Gastrocnemius medialis (tissue), 4 donors: Measurements from ENCODE around the gene TP73. TPM values are rescaled to one million over a fixed set of nuclear protein-coding genes. Genes with fewer than 3 reads are reported as not detected.

ENCODE experiments used
- ATAC-seq, 2 donors: fragments of 150-250 bp; one replicate each; pipeline ENCODE4 v1.9.1; 2016
- DNase-seq, 2 donors: peaks; one replicate each; pipeline ENCODE4 v3.0.0-alpha.2; 2019
- H3K27ac ChIP-seq, 4 donors: fragments of 200-600 bp; sonication (generic); 1 replicate in 1 of 4; 2 replicates in 3 of 4; pipeline ENCODE4 v1.5.1; 2016 to 2018; ENCODE audit warnings: mild to moderate bottlenecking in 2 of 4, moderate library complexity in 1 of 4
- H3K27me3 ChIP-seq, 3 donors: fragments of 200-600 bp; sonication (generic) in 2 of 3; 1 replicate in 1 of 3; 2 replicates in 2 of 3; pipeline versions ENCODE4 v1.5.1 to v1.6.0; 2016 to 2019; ENCODE audit warnings: mild to moderate bottlenecking in 1 of 3, moderate library complexity in 1 of 3
- H3K36me3 ChIP-seq, 2 donors: fragments of 200-600 bp; sonication (generic) in 1 of 2; one replicate each; pipeline ENCODE4 v1.5.1; 2017 to 2018
- H3K4me1 ChIP-seq, 2 donors: fragments of 200-600 bp; sonication (generic) in 1 of 2; one replicate each; pipeline ENCODE4 v1.5.1; 2016 to 2017; ENCODE audit warnings: mild to moderate bottlenecking in 2 of 2
- H3K4me3 ChIP-seq, 4 donors: fragments of 200-600 bp; sonication (generic) in 3 of 4; 1 replicate in 1 of 4; 2 replicates in 3 of 4; pipeline ENCODE4 v1.5.1; 2016 to 2019; ENCODE audit warnings: mild to moderate bottlenecking in 2 of 4
- H3K9me3 ChIP-seq, 3 donors: fragments of 200-600 bp; sonication (generic) in 2 of 3; 1 replicate in 1 of 3; 2 replicates in 2 of 3; pipeline ENCODE4 v1.5.1; 2016 to 2019
- CTCF ChIP-seq, 5 experiments: fragments of 450-650 bp in 3 of 5; fragments of 200-600 bp in 2 of 5; sonication (generic) in 2 of 5; IDR thresholded peaks in 4 of 5; conservative IDR thresholded peaks in 1 of 5; 1 replicate in 4 of 5; 2 replicates in 1 of 5; pipeline ENCODE4 v1.5.1; 2016 to 2019; ENCODE audit warnings: antibody characterized with exemption in 5 of 5, mild to moderate bottlenecking in 3 of 5, moderate library complexity in 3 of 5
- POLR2A ChIP-seq, 2 donors: fragments of 450-650 bp; IDR thresholded peaks; one replicate each; pipeline ENCODE4 v1.6.1; 2017; ENCODE audit warnings: antibody characterized with exemption in 2 of 2, mild to moderate bottlenecking in 2 of 2, moderate library complexity in 2 of 2
- in situ Hi-C, 4 donors: fragments of 200-750 bp; cut with MboI; loops; one replicate each; pipeline versions ENCODE4 v1.15.0 to v1.8.0; 2017; ENCODE audit warnings: low sequenced_read_pairs in 4 of 4
- intact Hi-C: fragments of 100-400 bp; cut with DNase I; formaldehyde crosslinking; loops from one replicate; pipeline ENCODE4 v1.15.1; 2023; ENCODE audit warnings: low total_unique reads
- total RNA-seq, 4 donors: library from RNA; depleted of rRNA; stranded (reverse); fragments of >200 nt; gene quantifications; one replicate each; pipeline versions ENCODE4 v1.1.0 to v1.2.3, GENCODE V29; 2016

TP73 gene
- total RNA-seq, 4 donors from 2014 or later = 0.07 TPM; not detected in 3

- DNase-seq = no peak
- peaks cover 17 to 22% of the 10 kb centered on the region in 2 donors for H3K4me1 ChIP-seq
Measured at GRCh38 chr1:3717041-3717714, 64.9 kb downstream of the TP73 start.

DNA sequence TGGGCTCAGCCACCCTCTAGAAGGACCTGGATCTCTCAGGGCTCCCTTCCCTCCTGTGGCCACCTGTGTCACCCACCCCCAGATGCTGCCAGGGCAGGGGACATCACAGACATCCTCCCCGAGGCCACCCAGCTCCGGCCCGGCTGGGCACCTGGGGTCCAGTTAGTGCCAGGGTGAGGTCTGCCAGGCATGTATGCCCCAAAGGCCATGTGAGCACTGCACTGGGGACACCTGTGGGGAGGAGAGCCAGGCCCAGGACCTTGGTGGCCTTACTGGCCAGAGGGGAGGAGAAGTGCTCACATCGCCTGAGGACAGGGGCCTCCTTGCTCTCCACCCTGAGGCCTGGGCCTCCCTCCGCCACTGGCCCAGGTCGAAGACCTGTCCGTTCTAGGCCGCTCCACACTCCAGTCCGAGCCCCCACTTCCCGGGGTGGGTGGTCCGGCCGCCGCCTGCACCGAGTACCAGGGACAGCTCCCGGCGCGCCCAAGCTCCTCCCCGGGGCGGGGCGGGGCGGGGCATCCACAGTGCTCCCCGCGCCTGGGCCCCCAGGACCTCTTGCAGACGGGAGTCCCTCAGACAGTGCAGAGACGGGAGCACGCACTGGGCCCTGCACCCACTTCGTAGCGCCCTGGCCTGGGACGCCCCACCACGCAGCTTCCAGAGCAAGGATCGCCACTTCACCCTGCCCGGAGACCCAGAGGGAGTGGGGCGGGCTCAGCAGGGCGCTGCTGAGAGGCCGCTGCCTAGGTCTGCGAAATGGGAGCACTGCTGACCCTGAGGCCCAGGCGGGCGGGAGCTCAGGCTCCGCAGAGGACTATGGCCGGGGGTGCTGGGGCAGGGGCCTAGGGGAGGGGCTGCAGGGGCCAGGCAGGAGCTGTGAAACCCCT, 65.6 kb downstream of the TP73 start:
- H3K36me3 ChIP-seq = no peaks in the 10 kb centered on the region
- ATAC-seq = no peak
- intact Hi-C loops = no loop called here
- in situ Hi-C loops = loop anchor here in 1 of 4 donors (25.0 kb wide), 1 partner anchor 94 kb away; no protein-coding TSS in a partner anchor
- H3K27me3 ChIP-seq = no peaks in the 10 kb centered on the region
- H3K4me3 ChIP-seq = no peak overlapping the region
- DNase-seq = no peak
- H3K27ac ChIP-seq = no peak overlapping the region
- H3K4me1 ChIP-seq = peaks cover 17 to 22% of the 10 kb centered on the region in 2 donors
- H3K9me3 ChIP-seq = no peaks in the 10 kb centered on the region
- TF ChIP-seq POLR2A (IDR thresholded peaks at IDR 0.05) = no peak

More at GRCh38 chr1:3717041-3717714, 64.9 kb downstream of the TP73 start:
- H3K4me3 ChIP-seq = no peak overlapping the region
- no peaks in the 10 kb centered on the region for H3K36me3 ChIP-seq
- no peak for ATAC-seq
- in situ Hi-C loops (loop anchor here in 1 of 4 donors (25.0 kb wide), 1 partner anchor 95 kb away; no protein-coding TSS in a partner anchor), intact Hi-C loops (no loop called here)
- H3K27me3 ChIP-seq = no peaks in the 10 kb centered on the region
- no peak overlapping the region for H3K27ac ChIP-seq
- TF ChIP-seq POLR2A (IDR thresholded peaks at IDR 0.05) = no peak
- TF ChIP-seq CTCF (IDR thresholded peaks at IDR 0.05 in 4 of 5, conservative IDR thresholded peaks at IDR 0.05 in 1 of 5) = no peak
- H3K9me3 ChIP-seq = no peaks in the 10 kb centered on the region

- DNase-seq (no peak), ATAC-seq (no peak)
- Histone ChIP-seq H3K36me3 (no peaks in the 10 kb centered on the region), H3K27me3 (no peaks in the 10 kb centered on the region), H3K9me3 (no peaks in the 10 kb centered on the region), H3K27ac (no peak overlapping the region), H3K4me1 (peaks cover 15 to 19% of the 10 kb centered on the region in 2 donors), H3K4me3 (no peak overlapping the region)
- TF ChIP-seq CTCF (IDR thresholded peaks at IDR 0.05 in 4 of 5, conservative IDR thresholded peaks at IDR 0.05 in 1 of 5) (no peak), POLR2A (IDR thresholded peaks at IDR 0.05) (no peak)
- in situ Hi-C loops = loop anchor here in 1 of 4 donors (25.0 kb wide), 1 partner anchor 94 kb away; no protein-coding TSS in a partner anchor
- intact Hi-C loops = no loop called here
Measured at GRCh38 chr1:3718764-3719163, 66.4 kb downstream of the TP73 start.

DNA sequence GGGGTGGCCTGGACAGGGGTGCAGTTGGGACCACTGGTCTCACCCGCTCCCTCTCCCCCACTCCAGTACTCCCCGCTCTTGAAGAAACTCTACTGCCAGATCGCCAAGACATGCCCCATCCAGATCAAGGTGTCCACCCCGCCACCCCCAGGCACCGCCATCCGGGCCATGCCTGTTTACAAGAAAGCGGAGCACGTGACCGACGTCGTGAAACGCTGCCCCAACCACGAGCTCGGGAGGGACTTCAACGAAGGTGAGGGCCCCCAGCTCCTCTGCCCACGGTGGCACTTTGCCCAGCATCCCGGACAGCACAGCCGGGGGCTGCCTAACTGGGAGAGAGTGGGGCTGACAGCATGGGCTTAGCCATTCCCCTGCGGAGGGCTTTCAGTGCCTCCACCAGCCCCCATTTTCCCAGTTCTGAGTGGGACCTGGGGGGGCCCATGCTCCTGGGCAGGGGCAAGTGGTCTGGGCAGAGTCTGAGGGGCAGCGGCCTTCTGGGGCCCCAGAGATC, 69.7 kb downstream of the TP73 start:
- Histone ChIP-seq H3K9me3 (no peaks in the 10 kb centered on the region), H3K4me1 (no peaks in the 10 kb centered on the region), H3K36me3 (no peaks in the 10 kb centered on the region), H3K27ac (no peak overlapping the region), H3K4me3 (no peak overlapping the region), H3K27me3 (peaks cover 0 to 3% (median 0%) of the 10 kb centered on the region in 3 donors)
- TF ChIP-seq CTCF (IDR thresholded peaks at IDR 0.05 in 4 of 5, conservative IDR thresholded peaks at IDR 0.05 in 1 of 5) (no peak), POLR2A (IDR thresholded peaks at IDR 0.05) (no peak)
- in situ Hi-C loops (loop anchor here in 1 of 4 donors (25.0 kb wide), 1 partner anchor 90 kb away; no protein-coding TSS in a partner anchor), intact Hi-C loops (no loop called here)
- DNase-seq (no peak), ATAC-seq (no peak)
